GM23338 (cell line): ENCODE results near the gene HTT. TPM values are rescaled to one million over a fixed set of nuclear protein-coding genes. Genes with fewer than 3 reads are reported as not detected.

Experiments
- ATAC-seq: fragments of 200-7000 bp; cut with Tn5 transposase; 3 replicates; pipeline ENCODE4 v1.9.1; 2020
- DNase-seq: peaks from one replicate; pipeline ENCODE4 v3.0.0-alpha.2; 2015; ENCODE audit warnings: low spot score
- H2AFZ ChIP-seq: fragments of 200-600 bp; sonication (generic); 2 replicates; pipeline ENCODE4 v1.8.0; 2016; ENCODE audit warnings: antibody characterized with exemption, mild to moderate bottlenecking, moderate library complexity
- H3F3A ChIP-seq: fragments of 200-600 bp; sonication (generic); replicated peaks from 2 replicates; pipeline ENCODE4 v1.8.0; 2017; ENCODE audit warnings: antibody characterized with exemption, mixed run types, low read depth
- H3K27ac ChIP-seq: fragments of 200-600 bp; sonication (generic); 2 replicates; pipeline ENCODE4 v1.6.1; 2016; ENCODE audit warnings: low read depth
- H3K27me3 ChIP-seq: fragments of 200-600 bp; sonication (generic); 2 replicates; pipeline ENCODE4 v1.8.0; 2016; ENCODE audit warnings: mild to moderate bottlenecking, mixed run types, moderate library complexity; ENCODE audit not compliant: insufficient read depth
- H3K36me3 ChIP-seq: fragments of 200-600 bp; sonication (generic); 2 replicates; pipeline ENCODE4 v1.8.0; 2016; ENCODE audit warnings: mild to moderate bottlenecking; ENCODE audit not compliant: insufficient read depth
- H3K4me1 ChIP-seq: fragments of 200-600 bp; sonication (generic); 2 replicates; pipeline ENCODE4 v1.8.0; 2016; ENCODE audit warnings: mild to moderate bottlenecking, moderate library complexity; ENCODE audit not compliant: insufficient read depth
- H3K4me2 ChIP-seq: fragments of 200-600 bp; sonication (generic); 2 replicates; pipeline ENCODE4 v1.7.1; 2017; ENCODE audit warnings: mixed run types
- H3K4me3 ChIP-seq: fragments of 200-600 bp; sonication (generic); 2 replicates; pipeline ENCODE4 v1.6.1; 2016; ENCODE audit warnings: mixed run types
- H3K79me2 ChIP-seq: fragments of 200-600 bp; sonication (generic); replicated peaks from 2 replicates; pipeline ENCODE4 v1.8.0; 2017; ENCODE audit warnings: mild to moderate bottlenecking; ENCODE audit not compliant: insufficient read depth
- H3K9me2 ChIP-seq: fragments of 200-600 bp; sonication (generic); 2 replicates; pipeline ENCODE4 v1.8.0; 2017; ENCODE audit not compliant: insufficient read depth
- H4K20me1 ChIP-seq: fragments of 200-600 bp; sonication (generic); replicated peaks from 2 replicates; pipeline ENCODE4 v1.8.0; 2017; ENCODE audit warnings: mild to moderate bottlenecking; ENCODE audit not compliant: insufficient read depth
- H3K27ac Mint-ChIP-seq: 2 replicates; pipeline ENCODE4 v1.8.0; 2020; ENCODE audit warnings: inconsistent platforms, mild to moderate bottlenecking, moderate library complexity, mixed read lengths
- H3K27me3 Mint-ChIP-seq: 3 replicates; pipeline ENCODE4 v1.8.0; 2022; ENCODE audit warnings: low read depth, mild to moderate bottlenecking, moderate library complexity, mixed read lengths, inconsistent platforms; ENCODE audit not compliant: insufficient read depth, poor library complexity
- H3K36me3 Mint-ChIP-seq: 3 replicates; pipeline ENCODE4 v1.8.0; 2021; ENCODE audit warnings: low read depth, mild to moderate bottlenecking, inconsistent platforms, moderate library complexity, mixed read lengths
- H3K4me1 Mint-ChIP-seq: 3 replicates; pipeline ENCODE4 v1.8.0; 2020; ENCODE audit warnings: mild to moderate bottlenecking, inconsistent platforms, mixed read lengths
- H3K4me3 Mint-ChIP-seq: 3 replicates; pipeline ENCODE4 v1.8.0; 2021; ENCODE audit warnings: moderate library complexity, mild to moderate bottlenecking, inconsistent platforms, mixed read lengths
- H3K9me3 Mint-ChIP-seq: 3 replicates; pipeline ENCODE4 v1.8.0; 2020; ENCODE audit warnings: moderate library complexity, mild to moderate bottlenecking, inconsistent platforms, mixed read lengths
- CTCF ChIP-seq, 2 experiments: fragments of 200-600 bp in 1 of 2; sonication (generic) in 1 of 2; conservative IDR thresholded peaks; 2 replicates each; pipeline versions ENCODE4 v1.5.1 to v1.6.1; 2016 to 2017; ENCODE audit warnings: antibody characterized with exemption in 2 of 2, low read depth in 2 of 2, mild to moderate bottlenecking in 2 of 2, moderate library complexity in 1 of 2
- EZH2 ChIP-seq: fragments of 200-600 bp; sonication (generic); IDR thresholded peaks from one replicate; pipeline ENCODE4 v1.8.0; 2017; ENCODE audit warnings: antibody characterized with exemption, mild to moderate bottlenecking, low read depth; ENCODE audit not compliant: unreplicated experiment
- NANOG ChIP-seq: IDR thresholded peaks from 2 replicates; pipeline ENCODE4 v1.6.1; 2016; ENCODE audit warnings: antibody characterized with exemption, borderline replicate concordance
- REST ChIP-seq: IDR thresholded peaks from one replicate; pipeline ENCODE4 v1.6.1; 2018; ENCODE audit warnings: antibody characterized with exemption; ENCODE audit not compliant: unreplicated experiment
- STAT1 ChIP-seq: IDR thresholded peaks from one replicate; pipeline ENCODE4 v1.6.1; 2016; ENCODE audit warnings: antibody characterized with exemption; ENCODE audit not compliant: unreplicated experiment
- ZNF114 ChIP-seq: fragments of 250-450 bp; sonication (Bioruptor Pico); IDR thresholded peaks from 2 replicates; pipeline ENCODE4 v1.5.0; 2020; ENCODE audit warnings: mild to moderate bottlenecking, moderate library complexity
- ZNF331 ChIP-seq: fragments of 250-450 bp; sonication (Bioruptor Pico); IDR thresholded peaks from 2 replicates; pipeline ENCODE4 v1.5.0; 2020; ENCODE audit warnings: low read depth, mild to moderate bottlenecking, moderate library complexity
- ZNF462 ChIP-seq: fragments of 250-450 bp; sonication (Bioruptor Pico); IDR thresholded peaks from 2 replicates; pipeline ENCODE4 v1.5.0; 2020; ENCODE audit warnings: mild to moderate bottlenecking, moderate library complexity
- polyA plus RNA-seq: library from polyadenylated mRNA; unstranded; fragments of >200 nt; fragmentation: Nextera tagmentation; extraction: Ambion mirVana; gene quantifications from 2 replicates; pipeline ENCODE4 v1.2.1, GENCODE V29; 2016
- total RNA-seq: library from RNA; depleted of rRNA; stranded (reverse); fragments of >200 nt; shearing (Covaris generic); gene quantifications from 2 replicates; pipeline ENCODE4 v1.2.3, GENCODE V29; 2014

Gene HTT
- total and polyA plus RNA-seq, 2 experiments from 2014 or later, result 26.6 to 67.7 TPM

- Histone ChIP-seq H2AFZ (no peak overlapping the region), H4K20me1 (no peaks in the 10 kb centered on the region), H3K4me1 (no peaks in the 10 kb centered on the region), H3K27me3 (no peaks in the 10 kb centered on the region; the same call in 1 of the 2 replicates), H3K79me2 (no peaks in the 10 kb centered on the region), H3K4me2 (no peak overlapping the region), H3K9me2 (no peaks in the 10 kb centered on the region), H3F3A (no peaks in the 10 kb centered on the region; the same call in 1 of the 2 replicates), H3K4me3 (no peak overlapping the region), H3K36me3 (no peaks in the 10 kb centered on the region), H3K27ac (no peak overlapping the region)
- H3K4me1 Mint-ChIP-seq, result no peaks in the 10 kb centered on the region; the same call in 2 of the 3 replicates
- H3K27me3 Mint-ChIP-seq, result peaks cover 7% of the 10 kb centered on the region
- H3K36me3 Mint-ChIP-seq, result peaks cover 2% of the 10 kb centered on the region; the same call in 2 of the 3 replicates
- TF ChIP-seq EZH2 (no peak), CTCF (conservative IDR thresholded peaks at IDR 0.05; ENCODE audit: low read depth in 2 of 2) (no peak), ZNF331 (no peak), ZNF462 (CRISPR knock-in tag) (no peak), REST (no peak), STAT1 (no peak), ZNF114 (CRISPR knock-in tag) (no peak), NANOG (no peak)
- DNase-seq, result no peak
- no peak for ATAC-seq
- no peak overlapping the region for H3K27ac Mint-ChIP-seq
- H3K9me3 Mint-ChIP-seq, result peaks cover 16% of the 10 kb centered on the region; the same call in 2 of the 3 replicates
- H3K4me3 Mint-ChIP-seq, result no peak overlapping the region
These were observed 210.5 kb downstream of the HTT start for GRCh38 chr4:3284734-3285557.
